Effector memory CD4-positive, alpha-beta T cell (primary cell): ENCODE results near the gene UBAC1.
"Not testable (repeated sequence)": the region's sequence is repeated elsewhere in the genome, so short reads cannot be mapped to it uniquely, and the experiment has no call there.

Source experiments
- DNase-seq, 3 donors: peaks; one replicate each; pipeline ENCODE4 v3.0.0-alpha.2; 2020
- H3K27ac ChIP-seq: 2 replicates; pipeline ENCODE4 v1.7.0; 2013; ENCODE audit warnings: mild to moderate bottlenecking, low read length, moderate library complexity; ENCODE audit not compliant: insufficient read depth, poor library complexity, severe bottlenecking
- H3K27me3 ChIP-seq: replicated peaks from 2 replicates; pipeline ENCODE4 v1.7.0; 2013; ENCODE audit warnings: mild to moderate bottlenecking, low read length; ENCODE audit not compliant: insufficient read depth, control insufficient read depth, poor library complexity, severe bottlenecking
- H3K36me3 ChIP-seq: 2 replicates; pipeline ENCODE4 v1.7.0; 2013; ENCODE audit warnings: mild to moderate bottlenecking, low read length, moderate library complexity; ENCODE audit not compliant: control insufficient read depth, insufficient read depth
- H3K4me1 ChIP-seq: 2 replicates; pipeline ENCODE4 v1.7.0; 2013; ENCODE audit warnings: low read length, mild to moderate bottlenecking; ENCODE audit not compliant: control insufficient read depth, insufficient read depth, poor library complexity, severe bottlenecking
- H3K4me3 ChIP-seq: 2 replicates; pipeline ENCODE4 v1.7.0; 2013; ENCODE audit warnings: low read length, low read depth, mild to moderate bottlenecking; ENCODE audit not compliant: insufficient read depth, poor library complexity, severe bottlenecking
- H3K9me3 ChIP-seq: 2 replicates; pipeline ENCODE4 v1.7.0; 2013; ENCODE audit warnings: mild to moderate bottlenecking, low read length, moderate library complexity; ENCODE audit not compliant: control insufficient read depth

Gene UBAC1

DNA sequence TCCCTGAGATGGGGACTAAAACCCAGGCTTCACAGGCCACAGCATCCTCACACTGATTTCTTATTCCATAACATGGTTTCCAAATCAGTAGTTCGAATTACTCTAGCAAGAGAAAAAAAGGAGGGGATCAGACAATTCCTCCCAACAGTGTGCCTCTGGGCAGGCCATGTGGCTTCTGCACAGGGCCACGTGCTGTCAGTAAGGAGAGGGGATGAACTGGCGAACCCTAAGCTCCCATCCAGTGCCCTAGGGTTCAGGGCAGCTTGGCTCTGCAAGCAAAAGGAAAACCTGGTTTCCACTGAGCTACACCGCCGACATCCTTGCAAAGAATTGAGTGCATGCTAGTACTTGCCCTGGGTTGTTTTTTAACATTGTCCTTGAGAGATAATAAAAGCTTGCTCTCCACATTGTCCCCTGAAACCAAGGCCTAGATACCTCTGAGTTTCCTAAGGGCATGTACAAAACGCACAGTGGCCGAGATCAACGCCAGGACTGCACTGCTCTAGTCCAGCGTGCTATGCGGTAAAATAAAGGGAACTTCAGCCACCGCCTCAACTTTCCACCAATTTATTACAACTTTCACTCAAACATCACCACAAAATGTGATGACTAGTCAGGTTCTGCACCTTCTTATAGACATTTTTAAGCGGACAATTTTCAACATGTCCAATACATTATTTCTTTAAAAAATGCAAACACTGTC lies 58.4 kb downstream of the UBAC1 start:
- Histone ChIP-seq H3K36me3 (no peaks in the 10 kb centered on the region), H3K27me3 (no peaks in the 10 kb centered on the region), H3K4me3 (no peak overlapping the region), H3K4me1 (peaks cover 15% of the 10 kb centered on the region), H3K9me3 (no peaks in the 10 kb centered on the region), H3K27ac (no peak overlapping the region)
- no peak for DNase-seq

DNA sequence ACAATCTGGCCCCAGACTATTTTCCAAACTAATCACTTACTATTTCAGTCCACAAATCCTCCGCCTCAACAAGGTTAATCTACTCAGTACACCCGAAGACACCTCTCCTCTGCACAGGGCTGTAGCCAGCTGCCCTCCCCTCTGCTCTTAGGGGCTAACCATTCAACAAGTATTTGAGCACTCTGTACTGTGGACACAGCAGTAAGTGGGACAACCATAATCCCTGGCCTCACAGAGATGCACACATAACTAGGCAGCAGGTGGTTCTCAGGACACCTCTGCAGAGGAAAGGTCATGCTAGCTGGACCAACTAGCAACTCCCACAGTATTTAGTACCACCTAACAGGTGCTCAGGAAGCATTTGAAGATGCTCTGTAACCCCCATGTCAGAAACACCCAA lies 59.3 kb downstream of the UBAC1 start:
- Histone ChIP-seq H3K4me3 (no peak overlapping the region), H3K27ac (no peak overlapping the region), H3K36me3 (no peaks in the 10 kb centered on the region), H3K4me1 (peaks cover 15% of the 10 kb centered on the region), H3K27me3 (no peaks in the 10 kb centered on the region), H3K9me3 (no peaks in the 10 kb centered on the region)
- DNase-seq, result no peak

DNA sequence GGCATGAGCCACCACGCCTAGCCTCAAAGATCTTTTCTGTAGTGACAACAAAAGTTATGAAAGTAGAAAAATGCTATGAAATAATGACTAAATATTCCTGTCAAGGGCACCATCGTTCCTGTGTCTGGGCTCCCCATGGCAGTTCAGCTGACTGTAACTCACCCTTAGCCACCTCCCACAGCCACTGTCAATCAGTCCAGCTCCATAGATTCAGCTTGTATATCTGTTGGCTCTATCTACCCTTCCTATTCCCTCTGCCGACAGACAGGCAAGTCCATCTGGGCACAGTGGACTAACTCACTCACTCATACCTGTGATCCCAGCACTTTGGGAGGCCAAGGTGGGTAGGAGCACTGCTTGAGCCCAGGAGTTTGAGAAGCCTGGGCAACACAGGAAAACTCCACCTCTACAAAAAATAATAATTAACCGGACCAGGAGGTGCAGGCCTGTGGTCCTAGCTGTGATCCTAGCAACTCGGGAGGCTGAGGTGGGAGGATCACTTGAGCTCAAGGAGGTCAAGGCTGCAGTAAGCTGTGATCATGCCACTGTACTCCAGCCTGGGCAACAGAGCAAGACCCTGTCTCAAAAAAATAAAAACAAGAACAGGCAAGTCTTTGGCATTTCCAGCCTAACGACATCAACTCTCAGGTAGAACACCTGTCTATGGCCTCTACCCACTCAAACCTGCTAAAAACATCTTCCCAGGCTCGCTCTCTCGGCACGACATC lies 60.0 kb downstream of the UBAC1 start:
- Histone ChIP-seq H3K4me3 (no peak overlapping the region), H3K4me1 (peaks cover 13% of the 10 kb centered on the region)
- no peak for DNase-seq

GRCh38 chr9:135898634-135899407 lies 62.4 kb downstream of the UBAC1 start:
- H3K9me3 ChIP-seq, result no peaks in the 10 kb centered on the region
- H3K36me3 ChIP-seq, result no peaks in the 10 kb centered on the region

More for the DNA sequence above, 60.0 kb downstream of the UBAC1 start:
- Histone ChIP-seq H3K9me3 (no peaks in the 10 kb centered on the region), H3K27ac (no peak overlapping the region), H3K27me3 (no peaks in the 10 kb centered on the region), H3K36me3 (no peaks in the 10 kb centered on the region)

GRCh38 chr9:135896626-135897025 lies 64.5 kb downstream of the UBAC1 start:
- DNase-seq, result no peak
- H3K36me3 ChIP-seq, result no peaks in the 10 kb centered on the region
- peaks cover 5% of the 10 kb centered on the region for H3K4me1 ChIP-seq
- H3K27ac ChIP-seq, result no peak overlapping the region
- no peaks in the 10 kb centered on the region for H3K27me3 ChIP-seq
- H3K4me3 ChIP-seq, result no peak overlapping the region
- no peaks in the 10 kb centered on the region for H3K9me3 ChIP-seq

More at GRCh38 chr9:135898634-135899407, 62.4 kb downstream of the UBAC1 start:
- no peak overlapping the region for H3K4me3 ChIP-seq
- no peaks in the 10 kb centered on the region for H3K27me3 ChIP-seq
- H3K4me1 ChIP-seq, result peaks cover 5% of the 10 kb centered on the region
- H3K27ac ChIP-seq, result no peak overlapping the region
- no peak for DNase-seq

DNA sequence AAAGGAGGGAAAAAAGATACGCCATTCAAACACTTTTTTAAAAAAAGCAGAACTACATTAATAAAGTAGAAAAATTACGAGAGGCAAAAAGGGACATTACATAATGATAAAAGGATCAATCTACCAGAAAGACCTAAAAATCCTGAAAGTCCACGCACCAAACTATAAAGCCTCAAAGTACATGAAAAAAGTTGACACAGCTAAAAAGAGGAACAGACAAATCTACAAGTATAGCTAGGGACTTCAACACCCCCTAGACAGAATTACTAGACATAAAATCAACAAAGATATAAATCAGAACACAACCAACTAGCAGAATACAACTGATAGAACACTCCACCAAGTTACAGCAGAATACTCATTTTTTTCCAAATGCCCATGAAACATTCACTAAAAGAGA lies 65.0 kb downstream of the UBAC1 start:
- Histone ChIP-seq H3K9me3 (no peaks in the 10 kb centered on the region), H3K4me1 (peaks cover 5% of the 10 kb centered on the region), H3K4me3 (no peak overlapping the region), H3K27ac (no peak overlapping the region), H3K27me3 (no peaks in the 10 kb centered on the region), H3K36me3 (no peaks in the 10 kb centered on the region)
- DNase-seq, result no peak

DNA sequence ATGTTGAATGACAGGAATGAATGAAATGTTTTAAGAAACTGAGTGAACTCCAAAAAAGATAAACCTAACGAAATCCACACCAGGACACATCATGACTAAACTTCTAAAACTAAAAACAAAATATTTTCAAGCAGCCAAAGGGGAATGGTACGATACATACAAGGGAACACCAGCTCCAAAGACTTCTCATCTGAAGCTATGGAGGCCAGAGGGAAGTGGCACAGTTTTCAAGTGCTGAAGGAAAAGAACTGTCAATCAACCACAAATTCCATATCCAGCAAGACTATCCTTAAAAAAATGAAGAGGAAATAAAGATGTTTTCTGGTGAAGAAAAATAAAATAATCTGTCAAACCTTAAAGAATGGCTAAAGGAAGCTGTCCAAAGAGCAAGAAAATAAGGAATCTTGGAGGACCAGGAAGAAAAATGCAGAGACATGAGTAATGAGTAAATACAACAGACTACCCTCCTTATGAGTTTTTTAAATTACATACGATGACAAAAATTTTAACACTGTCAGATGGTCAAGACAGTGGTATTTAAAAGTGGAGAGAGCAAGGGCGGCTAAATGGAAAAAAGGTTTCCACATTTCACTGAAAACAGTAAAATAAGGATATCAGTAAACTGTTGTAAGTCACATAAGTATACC lies 65.8 kb downstream of the UBAC1 start:
- no peak overlapping the region for H3K4me3 ChIP-seq
- H3K4me1 ChIP-seq, result peaks cover 5% of the 10 kb centered on the region
- DNase-seq, result no peak
- no peaks in the 10 kb centered on the region for H3K36me3 ChIP-seq
- no peaks in the 10 kb centered on the region for H3K9me3 ChIP-seq
- no peak overlapping the region for H3K27ac ChIP-seq
- H3K27me3 ChIP-seq, result no peaks in the 10 kb centered on the region

- H3K4me1 ChIP-seq, result peaks cover 8% of the 10 kb centered on the region
- H3K36me3 ChIP-seq, result no peaks in the 10 kb centered on the region
- DNase-seq, result no peak
- H3K9me3 ChIP-seq, result no peaks in the 10 kb centered on the region
- no peak overlapping the region for H3K27ac ChIP-seq
- no peaks in the 10 kb centered on the region for H3K27me3 ChIP-seq
- no peak overlapping the region for H3K4me3 ChIP-seq
Measured at GRCh38 chr9:135893104-135893503, 68.1 kb downstream of the UBAC1 start.

- H3K4me3 ChIP-seq, H3K9me3 ChIP-seq: not testable (repeated sequence)
Measured at GRCh38 chr9:135892327-135892726, 68.8 kb downstream of the UBAC1 start.

More at GRCh38 chr9:135892327-135892726, 68.8 kb downstream of the UBAC1 start:
- H3K27ac ChIP-seq, DNase-seq, H3K36me3 ChIP-seq, H3K27me3 ChIP-seq: not testable (repeated sequence)
- H3K4me1 ChIP-seq, result peaks cover 16% of the 10 kb centered on the region
